AG09309 (cell line): ENCODE data around the gene LOXL1.

Experiments
- DNase-seq: peaks from one replicate; pipeline ENCODE4 v3.0.0-alpha.2; 2010; ENCODE audit warnings: low read depth
- H3K4me3 ChIP-seq: 2 replicates; pipeline ENCODE4 v1.5.1; 2011; ENCODE audit warnings: mild to moderate bottlenecking, low read depth, low read length, moderate library complexity; ENCODE audit not compliant: control insufficient read depth
- TF ChIP-seq, protein P1 (sequence below): IDR thresholded peaks from 2 replicates; pipeline ENCODE4 v1.5.1; 2011; ENCODE audit warnings: mild to moderate bottlenecking, low read depth, low read length, inconsistent platforms; ENCODE audit not compliant: insufficient read depth, control insufficient read depth; ENCODE audit errors: missing control alignments

LOXL1 gene

DNA sequence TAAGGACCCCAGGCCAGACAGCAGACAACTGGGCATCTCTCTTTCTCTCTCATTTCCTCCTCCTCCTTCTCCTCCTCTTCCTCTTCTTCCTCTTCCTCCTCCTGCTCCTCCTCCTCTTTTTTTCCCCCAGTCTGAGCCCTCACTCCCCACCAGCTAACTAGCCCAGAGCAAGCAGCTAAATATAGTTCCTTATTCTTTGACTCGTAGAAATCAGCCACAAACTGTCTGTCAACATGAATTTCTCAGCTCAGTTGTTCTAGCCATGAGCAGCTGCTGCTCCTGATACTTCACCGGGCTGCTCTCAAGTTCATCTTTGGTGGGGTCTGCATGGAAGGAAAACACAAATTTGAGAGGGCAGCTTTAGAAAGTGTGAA lies 19.2 kb upstream of the LOXL1 start:
- TF ChIP-seq, protein P1, sequence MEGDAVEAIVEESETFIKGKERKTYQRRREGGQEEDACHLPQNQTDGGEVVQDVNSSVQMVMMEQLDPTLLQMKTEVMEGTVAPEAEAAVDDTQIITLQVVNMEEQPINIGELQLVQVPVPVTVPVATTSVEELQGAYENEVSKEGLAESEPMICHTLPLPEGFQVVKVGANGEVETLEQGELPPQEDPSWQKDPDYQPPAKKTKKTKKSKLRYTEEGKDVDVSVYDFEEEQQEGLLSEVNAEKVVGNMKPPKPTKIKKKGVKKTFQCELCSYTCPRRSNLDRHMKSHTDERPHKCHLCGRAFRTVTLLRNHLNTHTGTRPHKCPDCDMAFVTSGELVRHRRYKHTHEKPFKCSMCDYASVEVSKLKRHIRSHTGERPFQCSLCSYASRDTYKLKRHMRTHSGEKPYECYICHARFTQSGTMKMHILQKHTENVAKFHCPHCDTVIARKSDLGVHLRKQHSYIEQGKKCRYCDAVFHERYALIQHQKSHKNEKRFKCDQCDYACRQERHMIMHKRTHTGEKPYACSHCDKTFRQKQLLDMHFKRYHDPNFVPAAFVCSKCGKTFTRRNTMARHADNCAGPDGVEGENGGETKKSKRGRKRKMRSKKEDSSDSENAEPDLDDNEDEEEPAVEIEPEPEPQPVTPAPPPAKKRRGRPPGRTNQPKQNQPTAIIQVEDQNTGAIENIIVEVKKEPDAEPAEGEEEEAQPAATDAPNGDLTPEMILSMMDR: no peak
- no peak for DNase-seq
- H3K4me3 ChIP-seq: no peak overlapping the region

DNA sequence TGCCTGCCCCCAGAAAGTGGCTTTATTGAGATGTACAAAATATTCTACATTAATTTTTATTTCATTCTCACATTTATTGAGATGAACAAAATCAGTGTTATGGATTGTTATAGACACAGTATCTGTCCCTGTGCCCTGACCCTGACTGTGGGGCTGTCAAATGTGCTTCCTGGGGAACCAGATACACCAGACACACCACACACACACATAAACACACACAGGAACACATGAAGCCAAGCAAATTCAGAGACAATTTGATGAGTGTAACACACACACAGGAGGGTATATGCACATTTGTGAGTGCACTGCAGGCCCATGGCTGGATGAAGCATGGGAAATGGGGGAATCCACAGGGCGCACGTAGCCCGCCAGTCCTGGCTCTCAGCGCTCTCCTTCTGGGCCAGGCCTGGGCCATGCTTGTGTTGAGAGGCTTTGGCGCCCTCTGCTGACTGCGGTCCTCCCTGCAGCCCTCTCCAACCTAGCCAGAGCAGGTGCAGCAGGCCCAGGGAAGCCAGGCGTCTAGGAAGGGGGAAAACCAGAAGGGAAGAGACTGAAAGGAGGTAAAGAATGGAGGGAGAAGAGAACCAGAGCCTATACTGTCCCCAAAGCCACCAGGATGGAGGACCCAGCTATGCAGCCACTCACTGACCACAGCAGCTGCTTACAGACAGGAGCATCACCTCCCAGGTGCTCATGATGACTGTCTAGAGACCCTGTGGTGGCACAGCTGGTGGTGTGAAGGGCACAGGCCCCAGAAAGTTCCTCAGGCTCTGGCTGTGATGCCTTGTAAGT lies 18.0 kb upstream of the LOXL1 start:
- no peak for DNase-seq
- TF ChIP-seq, protein P1: peak; percentile 95
- H3K4me3 ChIP-seq: no peak overlapping the region

DNA sequence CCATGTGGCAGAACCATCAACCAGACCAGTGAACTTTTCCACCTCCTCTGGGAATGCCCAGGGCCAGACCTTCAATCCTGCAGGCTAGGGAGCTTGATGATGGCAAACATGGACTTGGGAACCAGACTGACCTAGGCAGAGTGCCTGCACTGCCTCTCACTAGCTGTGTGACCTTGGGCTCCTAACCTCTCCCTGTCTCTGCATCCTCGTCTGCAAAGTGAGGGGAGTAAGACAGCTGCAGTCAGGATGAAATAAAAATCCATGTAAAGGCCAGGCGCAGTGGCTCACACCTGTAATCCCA lies 17.5 kb upstream of the LOXL1 start:
- DNase-seq: no peak
- TF ChIP-seq, protein P1: no peak
- H3K4me3 ChIP-seq: no peak overlapping the region

DNA sequence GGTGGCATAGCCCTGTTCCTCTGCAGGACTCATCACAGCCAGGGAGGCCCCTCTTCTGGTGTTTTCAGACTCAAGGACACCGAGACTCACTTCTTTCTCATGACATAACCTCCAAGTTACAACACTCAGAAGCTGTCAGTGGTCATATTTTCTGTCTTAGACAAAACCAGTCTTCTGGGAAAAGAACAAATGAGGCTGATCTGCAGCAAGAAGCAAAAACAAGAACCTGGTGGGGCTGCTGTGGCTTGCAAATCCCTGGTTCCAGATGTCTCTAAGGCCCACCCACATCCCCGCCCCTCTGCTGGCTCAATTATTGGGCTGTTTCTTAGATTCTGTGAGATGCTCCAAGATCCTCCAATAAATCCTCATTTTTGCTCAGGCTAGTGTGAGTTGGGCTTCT lies 16.6 kb upstream of the LOXL1 start:
- TF ChIP-seq, protein P1: no peak
- DNase-seq: no peak
- no peak overlapping the region for H3K4me3 ChIP-seq

DNA sequence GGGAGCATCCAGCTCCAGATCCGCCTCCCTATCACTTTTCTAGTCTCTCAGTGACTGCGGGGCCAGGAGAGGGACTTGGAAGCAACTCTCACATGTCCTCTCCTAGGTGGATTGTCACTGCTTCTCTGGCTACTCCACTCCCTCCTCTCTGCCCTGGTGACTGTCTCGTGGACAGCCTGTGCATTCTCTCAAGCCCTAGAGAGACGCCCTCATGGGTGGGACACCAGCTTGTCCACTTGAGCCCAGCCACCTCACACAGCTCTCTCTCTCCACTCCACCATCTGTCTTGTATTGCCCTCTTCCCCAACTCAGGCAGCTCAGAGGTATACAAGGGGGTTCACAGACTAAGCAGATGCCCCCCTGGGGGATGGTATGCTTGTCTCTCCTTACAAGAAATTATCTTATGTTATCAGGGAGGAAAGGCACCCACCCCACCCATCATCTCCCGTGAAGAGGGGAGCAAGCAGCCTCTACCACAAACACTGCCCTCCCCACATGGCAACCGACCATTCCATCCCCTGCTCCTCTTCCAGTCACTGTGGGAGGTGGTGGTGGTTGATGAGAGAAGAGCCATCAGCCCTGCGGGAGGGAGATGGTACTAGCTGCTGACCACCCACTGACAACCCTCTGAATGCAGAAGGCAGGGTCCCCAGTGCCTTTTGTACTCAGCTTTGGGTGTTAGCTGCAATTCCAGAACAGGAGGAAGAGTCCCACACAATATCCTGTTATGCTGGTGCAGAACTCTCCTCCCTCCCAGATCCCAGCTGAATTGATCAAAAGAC lies 15.5 kb upstream of the LOXL1 start:
- no peak overlapping the region for H3K4me3 ChIP-seq
- TF ChIP-seq, protein P1: no peak
- no peak for DNase-seq

DNA sequence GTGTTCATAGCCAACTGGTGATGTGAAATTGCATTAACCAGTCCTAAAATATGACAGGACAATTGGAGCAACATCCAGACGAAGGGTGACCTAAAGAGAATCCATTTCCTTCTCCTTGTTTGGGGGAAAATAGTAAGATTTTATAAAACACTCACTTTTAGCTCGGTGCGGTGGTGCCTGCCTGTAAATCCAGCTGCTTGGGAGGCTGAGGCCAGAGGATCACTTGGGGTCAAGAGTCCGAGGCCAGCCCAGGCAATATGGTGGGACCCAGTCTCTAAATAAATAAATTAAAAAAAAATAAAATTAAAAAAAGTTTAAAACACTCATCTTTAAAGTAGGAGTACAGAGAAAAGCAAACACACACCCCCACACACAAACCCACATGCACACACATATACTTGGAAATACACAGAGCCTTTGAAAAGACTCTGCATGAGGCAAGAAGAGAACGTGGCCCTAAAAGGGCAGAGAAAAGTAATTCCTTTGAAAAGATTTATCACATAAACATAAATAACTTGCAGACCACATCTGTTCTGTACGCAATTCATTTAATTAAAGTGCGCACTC lies 14.1 kb upstream of the LOXL1 start:
- DNase-seq: no peak
- TF ChIP-seq, protein P1: no peak
- no peak overlapping the region for H3K4me3 ChIP-seq
